ENCODE measurements around the gene DAAM2. TPM values are rescaled to one million over a fixed set of nuclear protein-coding genes. Genes with fewer than 3 reads are reported as not detected.

The DAAM2 gene
- polyA plus RNA-seq, 1 of the 3 experiments (the other 2 are of a cell fraction), result 0.20 TPM

DNA sequence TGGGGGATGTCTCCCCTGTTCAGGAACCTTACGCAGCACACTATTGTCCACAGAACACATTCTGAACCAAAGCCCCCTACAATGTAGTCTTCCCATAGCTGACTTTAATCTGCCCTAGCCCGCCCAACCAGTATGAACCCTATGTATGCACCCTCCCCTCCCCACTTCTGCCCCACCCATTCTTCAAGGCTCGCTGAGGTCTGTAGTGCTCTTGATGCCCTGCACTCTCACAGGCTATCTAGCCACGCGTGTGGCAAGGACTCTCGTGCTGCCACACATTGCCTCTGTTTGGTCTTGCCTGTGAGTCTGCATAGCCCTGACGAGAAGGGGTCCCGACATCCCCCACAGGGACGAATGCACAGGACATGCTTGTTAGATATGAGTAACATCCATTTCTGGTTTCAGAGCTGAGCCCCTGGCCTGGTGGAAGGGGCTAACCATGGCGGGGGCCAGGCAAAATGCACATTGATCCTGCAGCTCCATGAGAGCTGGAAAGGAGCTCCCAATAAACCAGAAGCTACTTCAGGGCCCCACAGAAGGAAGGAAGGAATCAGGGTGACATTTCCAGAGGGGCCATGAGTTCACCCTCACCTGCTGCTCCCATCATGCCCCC, 119.4 kb downstream of the DAAM2 start:
- no peak overlapping the region for H3K9ac ChIP-seq
- no peaks in the 10 kb centered on the region for H4K20me1 ChIP-seq (ENCODE audit: insufficient read depth)
- no peaks in the 10 kb centered on the region for H3K79me2 ChIP-seq (ENCODE audit: insufficient read depth)
- H3K36me3 ChIP-seq (replicated peaks in 1 of 2; ENCODE audit: control insufficient read depth in 1 of 2, insufficient read depth in 2 of 2, low read length in 1 of 2), result no peaks in the 10 kb centered on the region
- WGBS (ENCODE audit: low lambda C conversion rate), result 83% methylated on average over 9 of the region's 10 CpGs
- H3K27me3 ChIP-seq (ENCODE audit: insufficient read depth), result no peaks in the 10 kb centered on the region
- no peak overlapping the region for H2AFZ ChIP-seq (ENCODE audit: low read depth)
- no peak overlapping the region for H3K4me3 ChIP-seq (ENCODE audit: low read depth in 2 of 2, low read length in 1 of 2)
- H3K4me1 ChIP-seq (ENCODE audit: control insufficient read depth in 1 of 2, insufficient read depth in 2 of 2, low read depth in 1 of 2, low read length in 1 of 2), result no peaks in the 10 kb centered on the region
- no peaks in the 10 kb centered on the region for H3F3A ChIP-seq (replicated peaks; ENCODE audit: insufficient read depth)
- no peak for DNase-seq
- POLR2A ChIA-PET, result no interaction called here
- H3K9me2 ChIP-seq, result no peaks in the 10 kb centered on the region
- H3K9me3 ChIP-seq, result no peaks in the 10 kb centered on the region
- H3K4me2 ChIP-seq, result no peak overlapping the region
- no peak overlapping the region for H3K27ac ChIP-seq (ENCODE audit: low read depth in 2 of 2, low read length in 1 of 2)
- CTCF ChIA-PET, result interaction anchor here (0.5 to 1.3 kb wide), 5 partner anchors 15 to 813 kb away, joined by 3 read pairs; no protein-coding TSS in a partner anchor
- TF ChIP-seq GATA2 (CRISPR knock-in tag; IDR thresholded peaks at IDR 0.05) (no peak), FOXM1 (IDR thresholded peaks at IDR 0.05; ENCODE audit: low read depth) (no peak), TAF1 (IDR thresholded peaks at IDR 0.05; ENCODE audit: borderline replicate concordance, low read depth, low read length) (no peak), TEAD4 (IDR thresholded peaks at IDR 0.05; ENCODE audit: borderline replicate concordance, insufficient read depth) (no peak), EP300 (IDR thresholded peaks at IDR 0.05; ENCODE audit: borderline replicate concordance in 1 of 2, low read depth in 1 of 2, low read length in 1 of 2) (no peak)
- TF ChIP-seq, protein P1, sequence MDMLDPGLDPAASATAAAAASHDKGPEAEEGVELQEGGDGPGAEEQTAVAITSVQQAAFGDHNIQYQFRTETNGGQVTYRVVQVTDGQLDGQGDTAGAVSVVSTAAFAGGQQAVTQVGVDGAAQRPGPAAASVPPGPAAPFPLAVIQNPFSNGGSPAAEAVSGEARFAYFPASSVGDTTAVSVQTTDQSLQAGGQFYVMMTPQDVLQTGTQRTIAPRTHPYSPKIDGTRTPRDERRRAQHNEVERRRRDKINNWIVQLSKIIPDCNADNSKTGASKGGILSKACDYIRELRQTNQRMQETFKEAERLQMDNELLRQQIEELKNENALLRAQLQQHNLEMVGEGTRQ (IDR thresholded peaks at IDR 0.05; ENCODE audit: borderline replicate concordance, low read depth, low read length), result no peak
- TF ChIP-seq, protein P2, sequence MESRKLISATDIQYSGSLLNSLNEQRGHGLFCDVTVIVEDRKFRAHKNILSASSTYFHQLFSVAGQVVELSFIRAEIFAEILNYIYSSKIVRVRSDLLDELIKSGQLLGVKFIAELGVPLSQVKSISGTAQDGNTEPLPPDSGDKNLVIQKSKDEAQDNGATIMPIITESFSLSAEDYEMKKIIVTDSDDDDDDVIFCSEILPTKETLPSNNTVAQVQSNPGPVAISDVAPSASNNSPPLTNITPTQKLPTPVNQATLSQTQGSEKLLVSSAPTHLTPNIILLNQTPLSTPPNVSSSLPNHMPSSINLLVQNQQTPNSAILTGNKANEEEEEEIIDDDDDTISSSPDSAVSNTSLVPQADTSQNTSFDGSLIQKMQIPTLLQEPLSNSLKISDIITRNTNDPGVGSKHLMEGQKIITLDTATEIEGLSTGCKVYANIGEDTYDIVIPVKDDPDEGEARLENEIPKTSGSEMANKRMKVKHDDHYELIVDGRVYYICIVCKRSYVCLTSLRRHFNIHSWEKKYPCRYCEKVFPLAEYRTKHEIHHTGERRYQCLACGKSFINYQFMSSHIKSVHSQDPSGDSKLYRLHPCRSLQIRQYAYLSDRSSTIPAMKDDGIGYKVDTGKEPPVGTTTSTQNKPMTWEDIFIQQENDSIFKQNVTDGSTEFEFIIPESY (IDR thresholded peaks at IDR 0.05; ENCODE audit: borderline replicate concordance, low read depth), result no peak

DNA sequence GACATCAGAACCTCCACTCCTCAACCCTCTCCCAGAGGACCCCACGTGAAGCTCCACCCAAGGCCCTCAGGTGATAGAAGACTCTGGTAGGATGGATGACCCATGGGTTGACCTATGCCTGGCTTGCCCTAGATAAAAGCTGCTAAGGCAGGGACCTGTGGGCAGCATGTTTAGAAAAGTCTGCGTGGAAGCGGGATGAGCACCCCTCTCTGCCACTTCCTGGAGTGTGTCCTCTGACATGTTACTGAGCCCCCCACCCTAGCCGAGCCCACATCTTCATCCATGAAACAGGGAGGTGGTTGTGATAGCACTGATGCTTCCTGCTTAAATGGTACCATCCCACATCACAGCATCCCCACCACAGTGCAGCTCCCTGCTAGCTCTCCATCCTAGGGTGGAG, 120.3 kb downstream of the DAAM2 start:
- H3K4me2 ChIP-seq, result no peak overlapping the region
- CTCF ChIA-PET, result interaction anchor here (0.5 to 1.3 kb wide), 2 partner anchors 18 to 535 kb away, joined by 3 read pairs; no protein-coding TSS in a partner anchor
- WGBS (ENCODE audit: low lambda C conversion rate), result 83% methylated on average over 4 of the region's 4 CpGs

More for the DNA sequence above, 120.3 kb downstream of the DAAM2 start:
- no peaks in the 10 kb centered on the region for H3K9me3 ChIP-seq
- no peak overlapping the region for H3K27ac ChIP-seq (ENCODE audit: low read depth in 2 of 2, low read length in 1 of 2)
- H3K9me2 ChIP-seq, result no peaks in the 10 kb centered on the region
- H3F3A ChIP-seq (replicated peaks; ENCODE audit: insufficient read depth), result no peaks in the 10 kb centered on the region
- no peak overlapping the region for H3K4me3 ChIP-seq (ENCODE audit: low read depth in 2 of 2, low read length in 1 of 2)
- H3K27me3 ChIP-seq (ENCODE audit: insufficient read depth), result no peaks in the 10 kb centered on the region
- no peaks in the 10 kb centered on the region for H3K79me2 ChIP-seq (ENCODE audit: insufficient read depth)
- H4K20me1 ChIP-seq (ENCODE audit: insufficient read depth), result no peaks in the 10 kb centered on the region
- no peaks in the 10 kb centered on the region for H3K4me1 ChIP-seq (ENCODE audit: control insufficient read depth in 1 of 2, insufficient read depth in 2 of 2, low read depth in 1 of 2, low read length in 1 of 2)
- H3K9ac ChIP-seq, result no peak overlapping the region
- POLR2A ChIA-PET, result no interaction called here
- no peak overlapping the region for H2AFZ ChIP-seq (ENCODE audit: low read depth)
- TF ChIP-seq FOXJ3 (CRISPR knock-in tag; IDR thresholded peaks at IDR 0.05), result no peak
- TF ChIP-seq YY1 (IDR thresholded peaks at IDR 0.05; ENCODE audit: low read depth), result no peak
- no peak for TF ChIP-seq TCF12 (IDR thresholded peaks at IDR 0.05)
- no peak for TF ChIP-seq RXRA (IDR thresholded peaks at IDR 0.05; ENCODE audit: borderline replicate concordance, low read depth)
- TF ChIP-seq FOSL2 (IDR thresholded peaks at IDR 0.05; ENCODE audit: borderline replicate concordance, low read depth), result no peak
- no peaks in the 10 kb centered on the region for H3K36me3 ChIP-seq (replicated peaks in 1 of 2; ENCODE audit: control insufficient read depth in 1 of 2, insufficient read depth in 2 of 2, low read length in 1 of 2)
- DNase-seq, result no peak
